RWPE2 (cell line): ENCODE data around the gene HDAC1.
A peak's percentile ranks its signal among the peaks of the same experiment; 100 is the strongest.

Experiments
- ATAC-seq: fragments of 200-7000 bp; cut with Tn5 transposase; 3 replicates; pipeline ENCODE4 v1.9.1; 2021; ENCODE audit warnings: low read depth
- DNase-seq: peaks from one replicate; pipeline ENCODE4 v3.0.0-alpha.2; 2020; ENCODE audit warnings: low spot score
- H3K27ac ChIP-seq: fragments of 450-650 bp; 2 replicates; pipeline ENCODE4 v1.5.1; 2017; ENCODE audit warnings: mild to moderate bottlenecking; ENCODE audit not compliant: poor library complexity, severe bottlenecking
- H3K27me3 ChIP-seq: fragments of 250-450 bp; sonication (Bioruptor Pico); 2 replicates; pipeline ENCODE4 v1.5.1; 2021; ENCODE audit warnings: mild to moderate bottlenecking, moderate library complexity; ENCODE audit not compliant: insufficient read depth, poor library complexity, severe bottlenecking
- H3K36me3 ChIP-seq: fragments of 250-450 bp; sonication (Bioruptor Pico); 2 replicates; pipeline ENCODE4 v1.5.1; 2020; ENCODE audit warnings: low read depth, mild to moderate bottlenecking, moderate library complexity
- H3K4me1 ChIP-seq: fragments of 250-450 bp; sonication (Bioruptor Pico); 2 replicates; pipeline ENCODE4 v1.5.1; 2021; ENCODE audit warnings: mild to moderate bottlenecking, moderate library complexity; ENCODE audit not compliant: insufficient read depth, poor library complexity, severe bottlenecking
- H3K4me3 ChIP-seq: fragments of 250-450 bp; sonication (Bioruptor Pico); 2 replicates; pipeline ENCODE4 v1.5.1; 2021; ENCODE audit warnings: mild to moderate bottlenecking, moderate library complexity; ENCODE audit not compliant: severe bottlenecking
- H3K9me3 ChIP-seq: fragments of 250-450 bp; sonication (Bioruptor Pico); 2 replicates; pipeline ENCODE4 v1.5.1; 2021; ENCODE audit warnings: mild to moderate bottlenecking, moderate library complexity; ENCODE audit not compliant: severe bottlenecking
- TF ChIP-seq, protein P1 (sequence below): fragments of 450-650 bp; IDR thresholded peaks from one replicate; pipeline ENCODE4 v1.5.1; 2017; ENCODE audit warnings: mild to moderate bottlenecking, moderate library complexity; ENCODE audit not compliant: poor library complexity, severe bottlenecking

HDAC1 gene

DNA sequence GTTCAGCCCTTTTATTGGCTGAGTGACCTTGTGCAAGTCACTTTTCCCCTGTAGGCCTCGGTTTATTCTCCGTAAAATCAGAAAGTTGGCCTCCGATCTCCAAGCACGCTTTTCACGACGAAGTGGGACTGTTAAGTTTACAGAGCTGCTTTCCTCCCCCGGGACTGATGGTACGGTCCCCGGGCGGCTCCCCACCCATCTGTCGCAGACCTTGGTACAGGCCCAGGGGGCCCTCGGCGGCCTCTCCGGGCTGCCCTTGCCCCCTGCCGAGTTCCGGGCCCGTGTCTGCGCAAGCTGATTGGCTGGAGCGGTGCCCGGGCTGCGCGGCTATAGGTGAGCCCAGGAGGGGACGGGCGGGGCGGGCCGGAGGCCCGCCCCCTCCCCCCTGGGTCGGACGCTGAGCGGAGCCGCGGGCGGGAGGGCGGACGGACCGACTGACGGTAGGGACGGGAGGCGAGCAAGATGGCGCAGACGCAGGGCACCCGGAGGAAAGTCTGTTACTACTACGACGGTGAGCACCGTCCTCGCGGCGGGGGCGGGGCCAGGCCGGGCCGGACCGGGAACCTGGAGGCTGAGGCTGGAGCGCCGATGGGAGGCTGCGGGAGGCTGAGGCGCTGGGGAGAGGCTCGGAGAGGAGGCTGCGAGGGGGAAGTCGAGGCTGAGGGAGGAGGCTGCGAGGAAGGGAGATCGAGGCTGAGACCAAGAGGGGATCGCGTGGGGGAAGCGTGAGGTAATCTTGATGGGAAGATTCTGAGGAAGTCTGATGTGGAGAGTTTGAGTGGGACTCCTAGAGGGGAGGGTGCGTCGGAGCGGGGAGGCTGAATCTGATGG, at the start of gene HDAC1:
HDAC1 (plus strand) TSS at position 376 of the 831 bp plus-strand sequence; CDS start at position 463, 87 bp downstream.
- Histone ChIP-seq H3K27ac (peak within 1 kb of the TSS; percentile 78), H3K27me3 (no peaks in the 10 kb centered on the region), H3K4me3 (peak within 1 kb of the TSS; percentile 92), H3K4me1 (peaks cover 18% of the 10 kb centered on the region), H3K36me3 (peaks cover 18% of the 10 kb centered on the region), H3K9me3 (no peaks in the 10 kb centered on the region)
- ATAC-seq (peak; percentile 94), DNase-seq (peak; percentile 96)
- TF ChIP-seq, protein P1, sequence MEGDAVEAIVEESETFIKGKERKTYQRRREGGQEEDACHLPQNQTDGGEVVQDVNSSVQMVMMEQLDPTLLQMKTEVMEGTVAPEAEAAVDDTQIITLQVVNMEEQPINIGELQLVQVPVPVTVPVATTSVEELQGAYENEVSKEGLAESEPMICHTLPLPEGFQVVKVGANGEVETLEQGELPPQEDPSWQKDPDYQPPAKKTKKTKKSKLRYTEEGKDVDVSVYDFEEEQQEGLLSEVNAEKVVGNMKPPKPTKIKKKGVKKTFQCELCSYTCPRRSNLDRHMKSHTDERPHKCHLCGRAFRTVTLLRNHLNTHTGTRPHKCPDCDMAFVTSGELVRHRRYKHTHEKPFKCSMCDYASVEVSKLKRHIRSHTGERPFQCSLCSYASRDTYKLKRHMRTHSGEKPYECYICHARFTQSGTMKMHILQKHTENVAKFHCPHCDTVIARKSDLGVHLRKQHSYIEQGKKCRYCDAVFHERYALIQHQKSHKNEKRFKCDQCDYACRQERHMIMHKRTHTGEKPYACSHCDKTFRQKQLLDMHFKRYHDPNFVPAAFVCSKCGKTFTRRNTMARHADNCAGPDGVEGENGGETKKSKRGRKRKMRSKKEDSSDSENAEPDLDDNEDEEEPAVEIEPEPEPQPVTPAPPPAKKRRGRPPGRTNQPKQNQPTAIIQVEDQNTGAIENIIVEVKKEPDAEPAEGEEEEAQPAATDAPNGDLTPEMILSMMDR, result no peak

DNA sequence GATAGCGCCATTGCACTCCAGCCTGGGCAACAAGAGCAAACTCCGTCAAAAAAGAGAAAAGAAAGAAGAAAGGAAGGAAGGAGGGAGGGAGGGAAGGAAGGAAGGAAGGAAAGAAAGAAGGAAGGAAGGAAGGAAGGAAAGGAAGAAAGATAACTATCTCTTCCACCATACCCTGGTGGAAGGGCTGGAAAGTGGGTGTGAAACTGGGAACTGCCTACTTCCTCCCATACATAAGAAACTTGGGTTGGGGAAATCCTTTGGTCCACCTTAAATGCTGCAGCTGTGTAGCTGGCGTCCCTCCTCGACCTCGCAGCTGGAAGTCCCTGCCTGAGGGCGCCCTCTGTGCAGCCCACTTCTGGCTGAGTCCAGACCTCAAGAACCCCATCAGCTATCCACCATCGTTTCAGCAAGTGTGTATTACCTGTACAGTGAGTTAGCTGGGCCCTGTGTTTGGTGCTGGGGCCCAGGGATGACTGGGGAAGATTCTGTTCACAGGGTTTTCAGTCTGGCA, 49.5 kb upstream of the HDAC1 start:
- DNase-seq, result no peak
- ATAC-seq, result no peak
- no peaks in the 10 kb centered on the region for H3K27me3 ChIP-seq
- no peaks in the 10 kb centered on the region for H3K9me3 ChIP-seq
- H3K36me3 ChIP-seq, result no peaks in the 10 kb centered on the region
- TF ChIP-seq, protein P1, result no peak
- H3K27ac ChIP-seq, result no peak overlapping the region
- peaks cover 11% of the 10 kb centered on the region for H3K4me1 ChIP-seq
- H3K4me3 ChIP-seq, result no peak overlapping the region

DNA sequence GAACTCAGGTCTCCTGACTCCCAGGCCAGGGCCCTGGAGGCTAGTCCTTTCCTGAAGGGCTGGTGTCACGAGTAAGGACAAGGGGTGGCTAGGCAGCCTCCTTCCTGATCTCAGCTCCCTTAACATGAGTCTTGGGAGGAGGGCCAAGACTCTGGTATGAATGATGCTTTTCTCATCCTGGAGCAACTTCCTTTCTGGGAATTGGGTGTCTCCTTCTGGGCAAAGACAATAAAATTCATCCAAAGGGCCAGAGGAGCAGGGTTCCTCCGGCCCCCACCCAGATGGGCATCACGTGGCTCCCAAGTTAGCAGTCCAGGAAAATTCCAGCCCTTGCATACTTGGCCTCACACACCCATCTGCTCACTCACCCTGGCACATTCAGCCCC, 45.0 kb upstream of the HDAC1 start, which contains the start of gene FAM167B:
FAM167B (plus strand) TSS at position 335 of the 386 bp plus-strand sequence. CDS start 200 bp downstream, outside the sequence.
- Histone ChIP-seq H3K36me3 (no peaks in the 10 kb centered on the region), H3K9me3 (no peaks in the 10 kb centered on the region), H3K4me1 (peaks cover 20% of the 10 kb centered on the region), H3K4me3 (no peak within 1 kb of the TSS), H3K27me3 (no peaks in the 10 kb centered on the region), H3K27ac (peak within 1 kb of the TSS; percentile 46)
- DNase-seq (no peak), ATAC-seq (peak; percentile 31; the same call in 2 of the 3 replicates)
- TF ChIP-seq, protein P1, result no peak

DNA sequence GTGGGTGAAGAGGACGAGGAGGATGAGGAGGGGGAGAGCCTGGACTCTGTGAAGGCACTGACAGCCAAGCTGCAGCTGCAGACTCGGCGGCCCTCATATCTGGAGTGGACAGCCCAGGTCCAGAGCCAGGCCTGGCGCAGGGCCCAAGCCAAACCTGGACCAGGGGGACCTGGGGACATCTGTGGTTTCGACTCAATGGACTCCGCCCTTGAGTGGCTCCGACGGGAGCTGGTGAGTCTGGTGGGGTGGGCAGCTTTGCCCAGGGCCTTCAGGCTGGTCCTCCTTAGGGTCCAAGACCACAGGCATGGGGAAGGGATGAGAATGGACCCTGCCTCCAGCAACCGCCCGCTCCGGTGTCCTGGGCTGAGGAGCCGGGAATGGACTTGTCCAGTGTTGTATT, 44.4 kb upstream of the HDAC1 start:
- TF ChIP-seq, protein P1, result no peak
- Histone ChIP-seq H3K4me3 (no peak overlapping the region), H3K9me3 (no peaks in the 10 kb centered on the region), H3K4me1 (peaks cover 20% of the 10 kb centered on the region), H3K27ac (peak overlapping the region; percentile 46), H3K27me3 (no peaks in the 10 kb centered on the region), H3K36me3 (no peaks in the 10 kb centered on the region)
- DNase-seq (no peak), ATAC-seq (no peak)
